Activated CD4-positive, alpha-beta T cell treated with anti-CD3 and anti-CD28 coated beads, Interleukin-10, Interleukin-2, amounts not matched to agents 100 ng/mL and 50 ng/mL, durations not matched to agents 16 hours and 8 hours (primary cell): ENCODE results near the gene SLC22A14.
"Not testable (repeated sequence)": the region's sequence is repeated elsewhere in the genome, so short reads cannot be mapped to it uniquely, and the experiment has no call there.

ENCODE experiments used
- DNase-seq: peaks from one replicate; pipeline ENCODE4 v3.0.0-alpha.2; 2020

Gene SLC22A14, protein sequence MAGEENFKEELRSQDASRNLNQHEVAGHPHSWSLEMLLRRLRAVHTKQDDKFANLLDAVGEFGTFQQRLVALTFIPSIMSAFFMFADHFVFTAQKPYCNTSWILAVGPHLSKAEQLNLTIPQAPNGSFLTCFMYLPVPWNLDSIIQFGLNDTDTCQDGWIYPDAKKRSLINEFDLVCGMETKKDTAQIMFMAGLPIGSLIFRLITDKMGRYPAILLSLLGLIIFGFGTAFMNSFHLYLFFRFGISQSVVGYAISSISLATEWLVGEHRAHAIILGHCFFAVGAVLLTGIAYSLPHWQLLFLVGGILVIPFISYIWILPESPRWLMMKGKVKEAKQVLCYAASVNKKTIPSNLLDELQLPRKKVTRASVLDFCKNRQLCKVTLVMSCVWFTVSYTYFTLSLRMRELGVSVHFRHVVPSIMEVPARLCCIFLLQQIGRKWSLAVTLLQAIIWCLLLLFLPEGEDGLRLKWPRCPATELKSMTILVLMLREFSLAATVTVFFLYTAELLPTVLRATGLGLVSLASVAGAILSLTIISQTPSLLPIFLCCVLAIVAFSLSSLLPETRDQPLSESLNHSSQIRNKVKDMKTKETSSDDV

GRCh38 chr3:38281895-38282686 lies at the start of gene SLC22A14:
Gene SLC22A14 (plus strand): TSS chr3:38282294. CDS start chr3:38306027, 23,733 bp downstream.
- DNase-seq, result no peak

GRCh38 chr3:38232701-38233100 lies 49.4 kb upstream of the SLC22A14 start:
- DNase-seq, result no peak

GRCh38 chr3:38235466-38235865 lies 46.6 kb upstream of the SLC22A14 start:
- no peak for DNase-seq

GRCh38 chr3:38238416-38239008 lies 43.6 kb upstream of the SLC22A14 start:
- no peak for DNase-seq

GRCh38 chr3:38242812-38243211 lies 39.3 kb upstream of the SLC22A14 start:
- DNase-seq, result not testable (repeated sequence)

GRCh38 chr3:38245930-38246329 lies 36.2 kb upstream of the SLC22A14 start:
- DNase-seq, result no peak

- DNase-seq, result no peak
These were observed 34.6 kb upstream of the SLC22A14 start for GRCh38 chr3:38247366-38248035.

DNA sequence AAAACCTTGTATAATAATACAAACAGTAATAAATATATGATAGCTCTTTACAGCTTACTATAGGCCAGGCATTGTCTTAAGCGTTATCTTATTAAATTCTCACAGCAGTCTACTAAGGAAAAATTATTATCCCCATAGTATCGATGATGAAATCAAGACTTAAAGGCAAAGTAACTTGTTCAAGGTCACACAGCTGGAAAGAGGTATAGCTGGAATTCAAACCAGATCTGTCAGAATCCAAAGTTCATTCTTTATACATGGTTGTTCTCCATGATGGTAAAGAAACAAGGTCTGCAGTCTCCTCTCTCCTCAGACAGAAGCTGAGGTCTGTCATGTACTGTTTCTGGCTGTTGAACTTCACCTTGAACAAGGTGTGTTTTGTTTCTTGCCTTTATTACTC lies 31.9 kb upstream of the SLC22A14 start:
- DNase-seq, result no peak

DNA sequence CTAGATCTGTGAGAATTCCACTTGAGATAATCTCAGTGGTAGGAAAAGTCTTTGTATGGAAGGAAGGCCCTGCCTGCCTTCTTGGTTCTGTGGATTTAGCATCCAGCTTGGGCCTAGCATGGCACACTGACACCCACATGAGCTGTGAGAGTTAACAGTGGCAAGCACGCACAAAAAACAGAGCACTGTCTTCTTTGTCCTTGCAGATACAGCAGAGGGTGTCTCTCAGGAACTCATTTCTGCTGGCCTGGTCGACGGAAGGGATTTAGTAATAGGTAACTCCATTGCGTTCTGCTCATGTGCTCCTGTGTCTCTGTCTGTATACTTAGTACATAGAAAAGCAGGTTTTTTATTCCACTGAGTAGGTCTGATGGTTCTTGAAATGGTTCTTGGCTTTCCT lies 30.9 kb upstream of the SLC22A14 start:
- no peak for DNase-seq

DNA sequence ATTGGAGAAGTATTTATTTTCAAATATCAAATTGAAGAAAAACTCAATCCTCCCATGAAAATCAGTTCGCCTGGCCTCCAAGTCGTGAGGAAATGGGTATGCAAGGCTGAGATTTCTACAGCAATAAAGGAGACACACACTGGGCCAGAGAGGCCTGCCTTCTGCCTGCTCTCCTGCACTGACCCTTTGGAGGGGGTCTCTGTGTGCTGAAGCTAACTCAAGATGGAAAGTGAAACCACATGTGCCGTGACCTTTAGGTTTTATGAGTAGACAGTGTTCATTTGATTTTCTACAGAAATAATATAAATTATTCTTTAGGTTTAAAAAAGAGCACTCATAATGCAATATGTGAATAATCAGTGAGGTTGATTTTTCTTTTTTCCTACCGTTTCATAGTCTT lies 28.4 kb upstream of the SLC22A14 start:
- DNase-seq, result no peak

DNA sequence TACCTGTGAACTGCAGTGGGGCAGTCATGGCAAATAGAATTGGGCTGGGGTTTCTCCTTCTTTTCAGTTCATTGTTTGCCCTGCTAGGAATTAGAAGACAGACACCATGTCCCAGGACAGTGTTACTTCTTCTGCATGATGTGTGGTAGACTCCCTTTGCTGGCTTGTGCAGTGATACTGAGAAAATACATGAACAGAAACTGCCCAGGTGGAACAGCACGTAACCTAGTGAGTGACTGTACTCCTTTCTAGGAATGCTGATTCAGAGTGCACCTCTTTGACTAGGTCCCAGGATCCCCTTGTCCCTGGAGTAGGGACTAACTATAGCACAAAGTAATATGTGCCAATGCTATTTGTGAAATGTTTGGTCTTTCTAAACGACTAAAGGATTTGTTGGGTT lies 27.2 kb upstream of the SLC22A14 start:
- DNase-seq, result peak; percentile 52

- DNase-seq, result no peak
These were observed 26.5 kb upstream of the SLC22A14 start for GRCh38 chr3:38255627-38256026.

- peak; percentile 68 for DNase-seq
These were observed 24.5 kb upstream of the SLC22A14 start for GRCh38 chr3:38257583-38257982.

GRCh38 chr3:38260474-38260873 lies 21.6 kb upstream of the SLC22A14 start:
- DNase-seq, result no peak

DNA sequence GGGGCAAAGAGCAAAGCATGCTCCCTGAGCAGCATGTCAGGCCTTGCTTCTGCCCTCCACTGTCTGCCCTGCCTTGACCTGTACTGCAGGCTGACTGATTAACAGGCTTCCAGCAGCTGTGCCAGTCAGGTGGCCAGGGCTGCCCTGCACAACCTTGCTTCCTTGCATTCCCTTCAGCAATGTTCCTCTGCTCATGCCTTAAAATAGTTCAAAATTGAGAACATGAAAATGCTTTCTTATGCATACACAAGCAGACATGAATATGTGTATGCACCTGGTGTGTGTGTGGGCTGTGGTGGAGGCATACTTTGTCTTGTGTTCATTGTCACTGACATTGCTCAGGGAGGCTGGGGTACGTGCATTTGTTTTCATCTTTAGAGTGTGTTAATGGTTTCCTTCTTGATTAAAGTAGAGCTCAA lies 17.7 kb upstream of the SLC22A14 start:
- DNase-seq, result no peak

DNA sequence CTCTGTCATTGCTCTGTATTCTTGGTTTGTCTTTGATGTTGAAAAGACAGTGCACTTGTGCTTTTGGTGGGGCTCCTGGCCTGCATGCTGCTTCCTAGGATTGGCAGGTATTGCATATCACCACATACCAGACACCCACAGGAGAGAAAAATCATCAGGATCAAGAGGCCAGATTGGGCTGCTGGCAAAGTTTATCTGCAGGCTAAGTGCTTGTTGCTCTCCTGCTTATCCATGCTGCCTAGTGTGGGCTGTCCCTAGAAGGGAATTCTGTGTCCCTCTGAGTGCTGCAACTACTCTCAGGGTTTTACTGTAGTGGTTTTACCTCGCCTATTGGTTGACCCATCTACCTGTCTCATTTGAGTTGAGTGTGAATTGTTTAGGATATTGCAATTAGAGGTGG lies 17.3 kb upstream of the SLC22A14 start:
- DNase-seq, result no peak

- no peak for DNase-seq
These were observed 16.3 kb upstream of the SLC22A14 start, which contains the start of gene SLC22A13 for GRCh38 chr3:38265604-38266307. Gene SLC22A13 (plus strand): TSS chr3:38265812. CDS start chr3:38265861, 49 bp downstream.

DNA sequence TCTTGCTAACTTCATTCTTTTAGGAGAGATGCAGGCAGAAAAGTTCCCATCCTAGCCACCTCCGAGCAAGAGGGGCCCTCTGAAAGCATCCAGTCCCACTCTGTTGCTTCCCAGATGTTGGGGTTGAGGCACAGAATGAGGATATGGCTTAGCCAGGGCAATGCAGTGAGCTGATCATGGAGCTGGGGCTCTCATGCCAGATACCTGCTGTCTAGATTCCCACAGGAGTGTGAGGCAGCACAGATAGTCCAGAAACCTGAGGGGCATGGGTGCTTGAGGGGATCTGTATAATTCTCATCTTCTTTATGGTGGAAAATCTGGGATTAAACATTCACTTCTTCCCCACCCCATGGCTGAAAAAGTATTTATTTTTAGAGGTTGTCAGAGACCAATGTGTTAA lies 15.3 kb upstream of the SLC22A14 start:
- DNase-seq, result no peak

DNA sequence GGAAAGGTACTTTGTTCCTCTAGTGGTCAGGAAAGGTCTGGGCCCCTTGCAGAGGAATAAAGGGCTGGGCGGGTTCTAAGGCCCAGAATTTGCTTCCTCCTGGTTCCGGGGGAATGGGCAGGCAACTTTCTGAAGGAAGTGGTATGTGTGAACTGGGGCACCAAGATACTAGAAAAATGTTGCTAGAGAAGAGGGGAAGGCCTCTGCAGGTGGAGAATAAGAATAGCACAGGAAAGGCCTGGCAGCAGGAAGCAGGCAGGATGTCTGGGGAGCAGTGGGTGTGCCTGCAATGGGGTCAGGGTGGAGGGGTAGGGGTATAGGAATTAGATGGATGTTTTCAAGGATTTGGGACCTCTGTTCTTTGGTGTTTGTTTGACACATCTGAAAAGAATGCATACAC lies 14.4 kb upstream of the SLC22A14 start:
- DNase-seq, result no peak

- no peak for DNase-seq
These were observed 14.0 kb upstream of the SLC22A14 start for GRCh38 chr3:38268087-38268486.

- DNase-seq, result no peak
These were observed 13.6 kb upstream of the SLC22A14 start for GRCh38 chr3:38268522-38268921.

DNA sequence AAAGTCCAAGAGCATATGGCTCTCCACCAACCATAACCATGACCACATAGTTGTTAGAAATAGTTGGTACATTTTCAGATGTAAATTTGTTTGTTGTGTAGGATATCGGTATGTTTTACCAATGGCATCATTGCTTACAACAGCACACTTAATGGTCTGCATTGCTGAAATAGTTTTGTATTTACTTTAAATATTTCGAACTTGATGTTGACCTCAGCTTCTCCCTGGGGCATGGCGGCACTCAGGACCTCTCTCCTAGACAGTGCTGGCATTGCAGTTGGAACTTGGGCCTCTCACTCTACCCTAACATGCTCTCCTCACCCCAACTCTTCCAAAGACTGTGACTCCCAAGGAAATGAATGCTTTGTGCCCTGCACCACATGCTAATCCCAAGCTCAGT lies 11.5 kb upstream of the SLC22A14 start:
- no peak for DNase-seq
